Spleen (tissue), 11 donors: ENCODE data around the gene GPD2. TPM values are rescaled to one million over a fixed set of nuclear protein-coding genes. Genes with fewer than 3 reads are reported as not detected.
A peak's percentile ranks its signal among the peaks of the same experiment; 100 is the strongest.

ENCODE experiments used
- DNase-seq: peaks from one replicate; pipeline ENCODE4 v3.0.0-alpha.2; 2020
- H3K27ac ChIP-seq, 8 donors: fragments of 200-600 bp; sonication (generic) in 7 of 8; 1 replicate in 4 of 8; 2 replicates in 4 of 8; pipeline versions ENCODE4 v1.5.0 to v1.8.0; 2016 to 2021; ENCODE audit warnings: inconsistent platforms in 4 of 8, mild to moderate bottlenecking in 4 of 8, moderate library complexity in 1 of 8
- H3K27me3 ChIP-seq, 7 donors: fragments of 200-600 bp; sonication (generic) in 6 of 7; replicated peaks in 1 of 7; 1 replicate in 4 of 7; 2 replicates in 3 of 7; pipeline versions ENCODE4 v1.5.0 to v1.8.0; 2016 to 2021; ENCODE audit warnings: inconsistent platforms in 3 of 7, mild to moderate bottlenecking in 1 of 7
- H3K36me3 ChIP-seq, 6 donors: fragments of 200-600 bp; sonication (generic) in 5 of 6; 1 replicate in 4 of 6; 2 replicates in 2 of 6; pipeline versions ENCODE4 v1.5.0 to v1.8.0; 2016 to 2021; ENCODE audit warnings: inconsistent platforms in 2 of 6
- H3K4me1 ChIP-seq, 6 donors: fragments of 200-600 bp; sonication (generic) in 5 of 6; 1 replicate in 3 of 6; 2 replicates in 3 of 6; pipeline versions ENCODE4 v1.5.0 to v1.8.0; 2016 to 2021; ENCODE audit warnings: inconsistent platforms in 3 of 6
- H3K4me3 ChIP-seq, 8 donors: fragments of 200-600 bp; sonication (generic) in 7 of 8; 1 replicate in 4 of 8; 2 replicates in 4 of 8; pipeline versions ENCODE4 v1.5.0 to v1.8.0; 2016 to 2021; ENCODE audit warnings: inconsistent platforms in 4 of 8, mild to moderate bottlenecking in 4 of 8, moderate library complexity in 2 of 8
- H3K9me3 ChIP-seq, 8 donors: fragments of 200-600 bp; sonication (generic) in 7 of 8; 1 replicate in 4 of 8; 2 replicates in 4 of 8; pipeline versions ENCODE4 v1.5.0 to v1.8.0; 2016 to 2021; ENCODE audit warnings: inconsistent platforms in 4 of 8
- POLR2A ChIP-seq, 3 donors: fragments of 450-650 bp; IDR thresholded peaks; one replicate each; pipeline ENCODE4 v1.5.1; 2017; ENCODE audit warnings: antibody characterized with exemption in 3 of 3, mild to moderate bottlenecking in 1 of 3
- POLR2AphosphoS5 ChIP-seq, 3 donors: sonication (generic); formaldehyde crosslinking; IDR thresholded peaks; one replicate each; pipeline ENCODE4 v1.5.1; 2017; ENCODE audit warnings: antibody characterized with exemption in 3 of 3
- WGBS, 5 donors: extraction: QIAGEN DNeasy Blood & Tissue Kit in 3 of 5; methylation state at CpG; one replicate each; pipeline versions ENCODE4 v1.1.5 to v1.1.7; 2013 to 2018; 5-methylcytosine and 5-hydroxymethylcytosine counted together
- intact Hi-C: fragments of 100-400 bp; cut with DNase I; formaldehyde crosslinking; loops from one replicate; pipeline ENCODE4 v1.15.0; 2023; ENCODE audit warnings: low total_unique reads
- polyA plus RNA-seq, 3 donors: library from polyadenylated mRNA; stranded (reverse); fragments of 200-250 nt; gene quantifications; one replicate each; pipeline ENCODE4 v1.2.1, GENCODE V29; 2013
- total RNA-seq, 7 donors: library from RNA; depleted of rRNA in 3 of 7; stranded (reverse); fragments of >200 nt in 3 of 7; fragmentation: NEBNext Ultra II Directional in 4 of 7; extraction: Animal tissue kit (Norgen Biotek cat#: 25700) in 4 of 7; gene quantifications; one replicate each; pipeline versions ENCODE4 v1.1.0 to v1.2.1, GENCODE V29; 2016 to 2021
- TF ChIP-seq, protein P1 (sequence below), 11 experiments: fragments of 200-600 bp in 7 of 11; fragments of 450-650 bp in 4 of 11; sonication (generic) in 4 of 11; IDR thresholded peaks in 8 of 11; conservative IDR thresholded peaks in 3 of 11; 1 replicate in 7 of 11; 2 replicates in 4 of 11; pipeline versions ENCODE4 v1.4.0 to v1.8.0; 2016 to 2021; ENCODE audit warnings: antibody characterized with exemption in 11 of 11, inconsistent platforms in 4 of 11, mild to moderate bottlenecking in 1 of 11
- donor health status: healthy with polysubstance abuse.
- donor health status: DM: no; HTN: no; CAD: no; lungs with moderate emphysema.
- donor health status: DM: no; HTN: no; CAD: no.
- donor health status: Bipolar disorder and iron deficiency.
- donor health status: healthy.
- donor health status: DM: no; HTN: no; CAD: no.
- donor health status: DM: yes; HTN: yes; CAD: no.

The GPD2 gene
- total and polyA plus RNA-seq, 10 donors, result 3.5 to 74.9 (median 28.8) TPM

- 61 to 67% (median 64%) methylated on average over 8 of the region's 8 CpGs for WGBS, 5 donors
- Histone ChIP-seq H3K4me1 (peaks cover 9 to 54% (median 33%) of the 10 kb centered on the region in 6 donors), H3K4me3 (peak overlapping the region in 6 of 8 donors; percentile 50 to 85 (median 62)), H3K36me3 (no peaks in the 10 kb centered on the region), H3K27ac (peak overlapping the region; percentile 89 to 97 (median 96)), H3K27me3 (no peaks in the 10 kb centered on the region), H3K9me3 (no peaks in the 10 kb centered on the region)
- intact Hi-C loops, result loop anchor here (10.0 kb wide), 1 partner anchor 90 kb away; no protein-coding TSS in a partner anchor
- TF ChIP-seq, protein P1, sequence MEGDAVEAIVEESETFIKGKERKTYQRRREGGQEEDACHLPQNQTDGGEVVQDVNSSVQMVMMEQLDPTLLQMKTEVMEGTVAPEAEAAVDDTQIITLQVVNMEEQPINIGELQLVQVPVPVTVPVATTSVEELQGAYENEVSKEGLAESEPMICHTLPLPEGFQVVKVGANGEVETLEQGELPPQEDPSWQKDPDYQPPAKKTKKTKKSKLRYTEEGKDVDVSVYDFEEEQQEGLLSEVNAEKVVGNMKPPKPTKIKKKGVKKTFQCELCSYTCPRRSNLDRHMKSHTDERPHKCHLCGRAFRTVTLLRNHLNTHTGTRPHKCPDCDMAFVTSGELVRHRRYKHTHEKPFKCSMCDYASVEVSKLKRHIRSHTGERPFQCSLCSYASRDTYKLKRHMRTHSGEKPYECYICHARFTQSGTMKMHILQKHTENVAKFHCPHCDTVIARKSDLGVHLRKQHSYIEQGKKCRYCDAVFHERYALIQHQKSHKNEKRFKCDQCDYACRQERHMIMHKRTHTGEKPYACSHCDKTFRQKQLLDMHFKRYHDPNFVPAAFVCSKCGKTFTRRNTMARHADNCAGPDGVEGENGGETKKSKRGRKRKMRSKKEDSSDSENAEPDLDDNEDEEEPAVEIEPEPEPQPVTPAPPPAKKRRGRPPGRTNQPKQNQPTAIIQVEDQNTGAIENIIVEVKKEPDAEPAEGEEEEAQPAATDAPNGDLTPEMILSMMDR (IDR thresholded peaks at IDR 0.05 in 8 of 11, conservative IDR thresholded peaks at IDR 0.05 in 3 of 11), result no peak
- TF ChIP-seq POLR2A (IDR thresholded peaks at IDR 0.05) (no peak), POLR2AphosphoS5 (IDR thresholded peaks at IDR 0.05) (no peak)
- DNase-seq, result no peak
These were observed 1.5 kb upstream of the GPD2 start for GRCh38 chr2:156434461-156435291.

GRCh38 chr2:156435396-156435717 lies 822 bp upstream of the GPD2 start:
- Histone ChIP-seq H3K36me3 (no peaks in the 10 kb centered on the region), H3K4me1 (peaks cover 9 to 58% (median 33%) of the 10 kb centered on the region in 6 donors), H3K27me3 (no peaks in the 10 kb centered on the region), H3K4me3 (peak overlapping the region; percentile 50 to 85 (median 62)), H3K27ac (peak overlapping the region; percentile 89 to 97 (median 96)), H3K9me3 (no peaks in the 10 kb centered on the region)
- no peak for DNase-seq
- 2 to 7% (median 7%) methylated on average over 11 to 18 of the region's 18 CpGs for WGBS, 5 donors
- TF ChIP-seq POLR2AphosphoS5 (IDR thresholded peaks at IDR 0.05) (no peak), POLR2A (IDR thresholded peaks at IDR 0.05) (no peak)
- TF ChIP-seq, protein P1 (IDR thresholded peaks at IDR 0.05 in 8 of 11, conservative IDR thresholded peaks at IDR 0.05 in 3 of 11), result no peak
- intact Hi-C loops, result loop anchor here (10.0 kb wide), 1 partner anchor 91 kb away; no protein-coding TSS in a partner anchor

GRCh38 chr2:156436497-156437085 lies 412 bp downstream of the GPD2 start:
- no peak for DNase-seq
- intact Hi-C loops, result loop anchor here (10.0 kb wide), 1 partner anchor 92 kb away; no protein-coding TSS in a partner anchor

More at GRCh38 chr2:156436497-156437085, 412 bp downstream of the GPD2 start:
- H3K36me3 ChIP-seq, result peaks cover 0 to 3% (median 0%) of the 10 kb centered on the region in 6 donors
- no peaks in the 10 kb centered on the region for H3K9me3 ChIP-seq
- peaks cover 9 to 49% (median 29%) of the 10 kb centered on the region in 6 donors for H3K4me1 ChIP-seq
- WGBS, 5 donors, result 0 to 2% (median 0%) methylated on average over 15 of the region's 15 CpGs
- peak overlapping the region; percentile 50 to 85 (median 62) for H3K4me3 ChIP-seq
- H3K27ac ChIP-seq, result peak overlapping the region; percentile 89 to 97 (median 96)
- H3K27me3 ChIP-seq, result no peaks in the 10 kb centered on the region
- TF ChIP-seq, protein P1 (IDR thresholded peaks at IDR 0.05 in 8 of 11, conservative IDR thresholded peaks at IDR 0.05 in 3 of 11), result no peak
- TF ChIP-seq POLR2AphosphoS5 (IDR thresholded peaks at IDR 0.05), result no peak
- no peak for TF ChIP-seq POLR2A (IDR thresholded peaks at IDR 0.05)
